ENCODE measurements around the gene ARSI. TPM values are rescaled to one million over a fixed set of nuclear protein-coding genes. Genes with fewer than 3 reads are reported as not detected.

Gene ARSI
- total and polyA plus RNA-seq, 2 donors (not counting 3 experiments of a cell fraction or from before 2014, with no cell fraction given): 0.17 to 0.20 TPM

DNA sequence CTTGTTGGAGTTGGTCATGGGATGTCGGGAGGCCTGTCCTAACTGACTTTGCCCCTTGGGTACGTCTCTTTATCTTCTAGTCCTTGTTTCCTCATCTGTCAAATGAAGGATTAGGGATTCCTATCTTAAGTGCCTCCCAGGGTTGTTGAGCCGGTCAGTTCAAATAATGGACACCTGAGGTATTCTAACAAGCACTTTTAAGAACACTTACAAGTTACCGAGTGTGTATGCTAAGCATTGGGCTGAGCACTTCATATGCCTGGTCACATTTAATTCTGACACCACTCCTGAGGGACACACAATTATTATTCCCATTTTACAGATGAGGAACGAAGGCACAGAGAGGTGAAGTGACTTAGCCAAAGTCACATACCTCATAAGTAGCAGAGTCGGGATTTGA lies 50.2 kb downstream of the ARSI start:
- TF ChIP-seq FOS (IDR thresholded peaks at IDR 0.05; ENCODE audit: borderline replicate concordance, insufficient read depth, low read length) (no peak), EZH2 (IDR thresholded peaks at IDR 0.05; ENCODE audit: borderline replicate concordance, low read depth, low read length, severe bottlenecking) (no peak), POLR2A (IDR thresholded peaks at IDR 0.05; ENCODE audit: low read depth, low read length) (no peak), POLR2AphosphoS5 (IDR thresholded peaks at IDR 0.05; ENCODE audit: insufficient read depth, low read depth, low read length) (no peak), MYC (IDR thresholded peaks at IDR 0.05; ENCODE audit: low read depth, low read length) (no peak), GATA2 (IDR thresholded peaks at IDR 0.05; ENCODE audit: insufficient read depth, insufficient read length, low read depth, low read length) (no peak), JUN (IDR thresholded peaks at IDR 0.05; ENCODE audit: borderline replicate concordance, insufficient read depth, insufficient read length, low read depth) (no peak)
- TF ChIP-seq, protein P1, sequence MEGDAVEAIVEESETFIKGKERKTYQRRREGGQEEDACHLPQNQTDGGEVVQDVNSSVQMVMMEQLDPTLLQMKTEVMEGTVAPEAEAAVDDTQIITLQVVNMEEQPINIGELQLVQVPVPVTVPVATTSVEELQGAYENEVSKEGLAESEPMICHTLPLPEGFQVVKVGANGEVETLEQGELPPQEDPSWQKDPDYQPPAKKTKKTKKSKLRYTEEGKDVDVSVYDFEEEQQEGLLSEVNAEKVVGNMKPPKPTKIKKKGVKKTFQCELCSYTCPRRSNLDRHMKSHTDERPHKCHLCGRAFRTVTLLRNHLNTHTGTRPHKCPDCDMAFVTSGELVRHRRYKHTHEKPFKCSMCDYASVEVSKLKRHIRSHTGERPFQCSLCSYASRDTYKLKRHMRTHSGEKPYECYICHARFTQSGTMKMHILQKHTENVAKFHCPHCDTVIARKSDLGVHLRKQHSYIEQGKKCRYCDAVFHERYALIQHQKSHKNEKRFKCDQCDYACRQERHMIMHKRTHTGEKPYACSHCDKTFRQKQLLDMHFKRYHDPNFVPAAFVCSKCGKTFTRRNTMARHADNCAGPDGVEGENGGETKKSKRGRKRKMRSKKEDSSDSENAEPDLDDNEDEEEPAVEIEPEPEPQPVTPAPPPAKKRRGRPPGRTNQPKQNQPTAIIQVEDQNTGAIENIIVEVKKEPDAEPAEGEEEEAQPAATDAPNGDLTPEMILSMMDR (IDR thresholded peaks at IDR 0.05; ENCODE audit: extremely low read depth in 1 of 2, insufficient read depth in 1 of 2, low read depth in 1 of 2, low read length in 2 of 2): no peak
- TF ChIP-seq, protein P2, sequence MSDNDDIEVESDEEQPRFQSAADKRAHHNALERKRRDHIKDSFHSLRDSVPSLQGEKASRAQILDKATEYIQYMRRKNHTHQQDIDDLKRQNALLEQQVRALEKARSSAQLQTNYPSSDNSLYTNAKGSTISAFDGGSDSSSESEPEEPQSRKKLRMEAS (IDR thresholded peaks at IDR 0.05; ENCODE audit: insufficient read depth, insufficient read length): no peak
- Histone ChIP-seq H3K9me3 (replicated peaks; ENCODE audit: control insufficient read depth, insufficient read depth, low read length) (no peaks in the 10 kb centered on the region), H3K27ac (ENCODE audit: insufficient read depth, low read depth, low read length) (no peak overlapping the region), H3K36me3 (ENCODE audit: control insufficient read depth in 2 of 2, extremely low read depth in 1 of 2, insufficient read depth in 2 of 2, low read length in 2 of 2) (no peaks in the 10 kb centered on the region), H2AFZ (ENCODE audit: low read depth, low read length) (no peak overlapping the region), H3K9me1 (replicated peaks; ENCODE audit: control insufficient read depth, extremely low read depth, insufficient read depth, low read length) (no peaks in the 10 kb centered on the region), H3K4me3 (replicated peaks in 1 of 3; ENCODE audit: insufficient read depth in 1 of 3, low read depth in 1 of 3, low read length in 3 of 3) (no peak overlapping the region), H3K9ac (replicated peaks; ENCODE audit: extremely low read depth, insufficient read depth, low read length) (no peak overlapping the region), H4K20me1 (replicated peaks; ENCODE audit: control insufficient read depth, extremely low read depth, insufficient read depth, low read length) (no peaks in the 10 kb centered on the region), H3K4me1 (ENCODE audit: control insufficient read depth, extremely low read depth, insufficient read depth, low read length) (no peaks in the 10 kb centered on the region), H3K27me3 (ENCODE audit: control insufficient read depth in 2 of 2, insufficient read depth in 2 of 2, low read length in 2 of 2) (no peaks in the 10 kb centered on the region), H3K79me2 (ENCODE audit: control insufficient read depth, insufficient read depth, low read length) (no peaks in the 10 kb centered on the region), H3K4me2 (ENCODE audit: insufficient read depth, low read length) (no peak overlapping the region)
- DNase-seq (ENCODE audit: low read depth, low spot score) (no peak), FAIRE-seq (no peak)
- no TSS peak for BruUV-seq (replicated peaks)
- dilution Hi-C loops (cut with MboI; ENCODE audit: extremely low pct_ligation_motif_present, low sequenced_read_pairs) (no loop called here), intact Hi-C loops (cut with micrococcal nuclease) (no loop called here)
- CTCF ChIA-PET: no interaction called here
- POLR2A ChIA-PET: no interaction called here

Data from endothelial cell of umbilical vein (primary cell).